H1 (cell line): Measurements from ENCODE around the gene AGAP3. TPM values are rescaled to one million over a fixed set of nuclear protein-coding genes. Genes with fewer than 3 reads are reported as not detected.

Experiments used
- BACH1 ChIP-seq: IDR thresholded peaks from 2 replicates; pipeline ENCODE4 v1.6.1; 2012; ENCODE audit warnings: low read length, improper control_type of control experiment
- CTBP2 ChIP-seq: IDR thresholded peaks from 2 replicates; pipeline ENCODE4 v1.7.0; 2011; ENCODE audit warnings: borderline replicate concordance, mild to moderate bottlenecking, moderate library complexity, mixed read lengths, low read length; ENCODE audit not compliant: insufficient read depth, insufficient read length
- EGR1 ChIP-seq: IDR thresholded peaks from 2 replicates; pipeline ENCODE4 v1.6.1; 2011; ENCODE audit warnings: low read depth, low read length, borderline replicate concordance
- EZH2 ChIP-seq: fragments of 200-600 bp; sonication (generic); IDR thresholded peaks from 2 replicates; pipeline ENCODE4 v1.7.1; 2012; ENCODE audit warnings: low read depth, mild to moderate bottlenecking, moderate library complexity, low read length, inconsistent platforms; ENCODE audit not compliant: severe bottlenecking
- GABPA ChIP-seq: IDR thresholded peaks from 2 replicates; pipeline ENCODE4 v1.6.1; 2011; ENCODE audit warnings: mild to moderate bottlenecking, low read length, moderate library complexity, borderline replicate concordance; ENCODE audit not compliant: insufficient read depth
- KDM1A ChIP-seq: fragments of 200-600, 300-600 bp; sonication (generic); IDR thresholded peaks from 2 replicates; pipeline ENCODE4 v1.7.1; 2016; ENCODE audit warnings: mild to moderate bottlenecking, low read length, borderline replicate concordance
- KDM4A ChIP-seq: IDR thresholded peaks from one replicate; pipeline ENCODE4 v1.7.1; 2012; ENCODE audit warnings: low read depth, mild to moderate bottlenecking, moderate library complexity, low read length, inconsistent platforms; ENCODE audit not compliant: severe bottlenecking
- POLR2A ChIP-seq, 2 experiments: IDR thresholded peaks; 1 replicate in 1 of 2; 2 replicates in 1 of 2; pipeline ENCODE4 v1.6.1; 2011; ENCODE audit warnings: low read depth in 2 of 2, low read length in 2 of 2, mild to moderate bottlenecking in 2 of 2; ENCODE audit errors: control extremely low read depth in 1 of 2
- POLR2AphosphoS5 ChIP-seq: IDR thresholded peaks from 2 replicates; pipeline ENCODE4 v1.6.1; 2011; ENCODE audit warnings: low read depth, low read length
- RBBP5 ChIP-seq: IDR thresholded peaks from 2 replicates; pipeline ENCODE4 v1.7.1; 2012; ENCODE audit warnings: low read depth, mild to moderate bottlenecking, inconsistent platforms, low read length, moderate library complexity, borderline replicate concordance
- RFX5 ChIP-seq: IDR thresholded peaks from 2 replicates; pipeline ENCODE4 v1.6.1; 2011; ENCODE audit warnings: low read depth, low read length, improper control_type of control experiment, borderline replicate concordance
- RXRA ChIP-seq: IDR thresholded peaks from 2 replicates; pipeline ENCODE4 v1.6.1; 2011; ENCODE audit warnings: low read depth, mild to moderate bottlenecking, low read length, moderate library complexity; ENCODE audit not compliant: insufficient read depth
- SIN3A ChIP-seq, 2 experiments: IDR thresholded peaks in 1 of 2; conservative IDR thresholded peaks in 1 of 2; 2 replicates each; pipeline ENCODE4 v1.6.1; 2011 to 2012; ENCODE audit warnings: low read length in 2 of 2, improper control_type of control experiment in 1 of 2, low read depth in 1 of 2, mild to moderate bottlenecking in 1 of 2
- SP1 ChIP-seq: IDR thresholded peaks from 2 replicates; pipeline ENCODE4 v1.6.1; 2011; ENCODE audit warnings: low read depth, low read length
- TCF12 ChIP-seq: IDR thresholded peaks from 2 replicates; pipeline ENCODE4 v1.6.1; 2011; ENCODE audit warnings: low read depth, mild to moderate bottlenecking, low read length
- TEAD4 ChIP-seq: IDR thresholded peaks from 2 replicates; pipeline ENCODE4 v1.6.1; 2012; ENCODE audit warnings: low read depth, low read length, inconsistent platforms, mixed read lengths
- polyA plus RNA-seq, 7 experiments: library from polyadenylated mRNA; depleted of rRNA in 3 of 7; stranded (reverse) in 5 of 7; unstranded in 2 of 7; fragments of >200 nt in 5 of 7; fragments of 200-250 nt in 2 of 7; gene quantifications; 1 replicate in 5 of 7; 2 replicates in 1 of 7; 4 replicates in 1 of 7; pipeline versions ENCODE4 v1.2.1 to v1.2.3, GENCODE V29; 2011 to 2013; ENCODE audit warnings: missing spikeins in 2 of 7, mixed read lengths in 2 of 7
- total RNA-seq: library from RNA; stranded (reverse); fragmentation: NEBNext Ultra II Directional; extraction: Animal tissue kit (Norgen Biotek cat#: 25700); gene quantifications from 2 replicates; pipeline ENCODE4 v1.2.1, GENCODE V29; 2021
- TF ChIP-seq, protein P1 (sequence below), 3 experiments: IDR thresholded peaks; 1 replicate in 2 of 3; 2 replicates in 1 of 3; pipeline versions ENCODE4 v1.5.1 to v1.6.1; 2011; ENCODE audit warnings: low read length in 3 of 3, mild to moderate bottlenecking in 3 of 3, inconsistent platforms in 2 of 3, low read depth in 1 of 3, moderate library complexity in 1 of 3; ENCODE audit not compliant: insufficient read depth in 1 of 3; ENCODE audit errors: control extremely low read depth in 1 of 3
- TF ChIP-seq, protein P2 (sequence below): IDR thresholded peaks from 2 replicates; pipeline ENCODE4 v1.6.1; 2012; ENCODE audit warnings: inconsistent platforms
- TF ChIP-seq, protein P3 (sequence below): IDR thresholded peaks from 2 replicates; pipeline ENCODE4 v1.6.1; 2012; ENCODE audit warnings: inconsistent platforms

Gene AGAP3
- total and polyA plus RNA-seq, 2 of the 8 experiments (the other 6 are each of a cell fraction or from before 2014, with no cell fraction given) = 66.4 to 120 TPM

DNA sequence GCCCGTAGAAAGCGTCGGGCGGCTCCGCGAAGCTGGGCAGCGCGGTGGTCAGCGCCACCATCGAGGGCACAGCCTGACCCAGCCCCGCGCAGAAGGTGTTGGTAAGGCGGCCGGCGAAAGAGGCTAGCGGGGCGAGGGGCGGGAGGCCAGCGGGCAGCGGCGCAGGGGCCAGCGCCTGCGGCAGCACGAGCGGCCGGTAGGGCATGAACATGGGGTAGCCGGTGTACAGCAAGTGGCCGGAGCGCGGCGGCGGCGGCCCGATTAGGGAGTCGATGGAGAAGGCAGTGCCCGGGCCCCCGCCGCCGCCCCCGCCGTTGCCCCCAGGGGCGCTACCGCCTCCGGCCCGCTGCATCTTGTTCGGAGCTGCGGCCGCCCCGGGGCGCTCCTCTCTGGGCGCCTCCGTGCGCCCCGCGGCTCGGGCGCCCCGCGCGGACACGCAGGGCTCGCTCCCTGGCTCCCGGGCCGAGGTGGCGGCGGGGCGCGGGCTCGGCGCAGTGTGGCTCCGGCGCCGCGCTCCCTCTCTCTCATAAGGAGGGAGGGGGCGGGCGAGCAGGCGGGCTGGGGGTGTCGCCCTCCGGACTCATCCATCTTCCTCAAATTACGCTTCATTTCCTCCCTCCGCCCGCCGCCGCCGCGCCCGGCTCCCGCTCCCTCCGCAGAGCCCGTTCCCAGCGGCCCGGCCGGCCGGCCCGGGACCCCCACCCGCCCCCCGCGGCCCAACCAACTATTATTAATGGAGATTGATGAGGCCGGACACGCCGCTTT is 81.1 kb downstream of the AGAP3 start, which contains the start of gene GBX1 (continued):
- TF ChIP-seq EGR1 (no peak), TCF12 (no peak), KDM4A (peak; percentile 14), BACH1 (no peak), RFX5 (no peak), POLR2AphosphoS5 (no peak), KDM1A (no peak), RBBP5 (no peak; the same call in 1 of the 2 replicates), CTBP2 (no peak), POLR2A (IDR thresholded peaks at IDR 0.05; ENCODE audit: control extremely low read depth in 1 of 2, low read depth in 2 of 2, low read length in 2 of 2) (no peak), EZH2 (peak; percentile 69), RXRA (no peak), TEAD4 (no peak), SIN3A (conservative IDR thresholded peaks at IDR 0.05 in 1 of 2, IDR thresholded peaks at IDR 0.05 in 1 of 2; ENCODE audit: low read depth in 1 of 2, low read length in 2 of 2) (no peak), GABPA (no peak), SP1 (no peak)
- TF ChIP-seq, protein P1, sequence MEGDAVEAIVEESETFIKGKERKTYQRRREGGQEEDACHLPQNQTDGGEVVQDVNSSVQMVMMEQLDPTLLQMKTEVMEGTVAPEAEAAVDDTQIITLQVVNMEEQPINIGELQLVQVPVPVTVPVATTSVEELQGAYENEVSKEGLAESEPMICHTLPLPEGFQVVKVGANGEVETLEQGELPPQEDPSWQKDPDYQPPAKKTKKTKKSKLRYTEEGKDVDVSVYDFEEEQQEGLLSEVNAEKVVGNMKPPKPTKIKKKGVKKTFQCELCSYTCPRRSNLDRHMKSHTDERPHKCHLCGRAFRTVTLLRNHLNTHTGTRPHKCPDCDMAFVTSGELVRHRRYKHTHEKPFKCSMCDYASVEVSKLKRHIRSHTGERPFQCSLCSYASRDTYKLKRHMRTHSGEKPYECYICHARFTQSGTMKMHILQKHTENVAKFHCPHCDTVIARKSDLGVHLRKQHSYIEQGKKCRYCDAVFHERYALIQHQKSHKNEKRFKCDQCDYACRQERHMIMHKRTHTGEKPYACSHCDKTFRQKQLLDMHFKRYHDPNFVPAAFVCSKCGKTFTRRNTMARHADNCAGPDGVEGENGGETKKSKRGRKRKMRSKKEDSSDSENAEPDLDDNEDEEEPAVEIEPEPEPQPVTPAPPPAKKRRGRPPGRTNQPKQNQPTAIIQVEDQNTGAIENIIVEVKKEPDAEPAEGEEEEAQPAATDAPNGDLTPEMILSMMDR (IDR thresholded peaks at IDR 0.05; ENCODE audit: control extremely low read depth in 1 of 3, insufficient read depth in 1 of 3, low read depth in 1 of 3, low read length in 3 of 3) = peak in 2 of 3 experiments; percentile 1; a peak in 2 of 4 replicates
- TF ChIP-seq, protein P2, sequence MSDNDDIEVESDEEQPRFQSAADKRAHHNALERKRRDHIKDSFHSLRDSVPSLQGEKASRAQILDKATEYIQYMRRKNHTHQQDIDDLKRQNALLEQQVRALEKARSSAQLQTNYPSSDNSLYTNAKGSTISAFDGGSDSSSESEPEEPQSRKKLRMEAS = no peak
- TF ChIP-seq, protein P3, sequence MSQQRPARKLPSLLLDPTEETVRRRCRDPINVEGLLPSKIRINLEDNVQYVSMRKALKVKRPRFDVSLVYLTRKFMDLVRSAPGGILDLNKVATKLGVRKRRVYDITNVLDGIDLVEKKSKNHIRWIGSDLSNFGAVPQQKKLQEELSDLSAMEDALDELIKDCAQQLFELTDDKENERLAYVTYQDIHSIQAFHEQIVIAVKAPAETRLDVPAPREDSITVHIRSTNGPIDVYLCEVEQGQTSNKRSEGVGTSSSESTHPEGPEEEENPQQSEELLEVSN = peak; percentile 14; the same call in 1 of the 2 replicates
